NCI-H1436 (cell line): ENCODE measurements around the gene COG4.
A peak's percentile ranks its signal among the peaks of the same experiment; 100 is the strongest.
"Not testable (repeated sequence)": the region's sequence is repeated elsewhere in the genome, so short reads cannot be mapped to it uniquely, and the experiment has no call there.

Experiments used
- DNase-seq: peaks from one replicate; lab custom pipeline; 2025; lab: John Stamatoyannopoulos, UW

The COG4 gene

GRCh38 chr16:70526403-70526802, 3.0 kb upstream of the COG4 start:
- DNase-seq, result no peak

GRCh38 chr16:70524399-70524825, 1.1 kb upstream of the COG4 start:
- not testable (repeated sequence) for DNase-seq

- peak; percentile 81 for DNase-seq
These were observed 517 bp upstream of the COG4 start, which contains the start of gene SF3B3 for GRCh38 chr16:70523743-70524398. Gene SF3B3, plus strand, starts transcription at chr16:70523816. Its CDS starts 2,841 bp downstream, at chr16:70526657.

GRCh38 chr16:70522216-70523075, 908 bp downstream of the COG4 start:
- no peak for DNase-seq

DNA sequence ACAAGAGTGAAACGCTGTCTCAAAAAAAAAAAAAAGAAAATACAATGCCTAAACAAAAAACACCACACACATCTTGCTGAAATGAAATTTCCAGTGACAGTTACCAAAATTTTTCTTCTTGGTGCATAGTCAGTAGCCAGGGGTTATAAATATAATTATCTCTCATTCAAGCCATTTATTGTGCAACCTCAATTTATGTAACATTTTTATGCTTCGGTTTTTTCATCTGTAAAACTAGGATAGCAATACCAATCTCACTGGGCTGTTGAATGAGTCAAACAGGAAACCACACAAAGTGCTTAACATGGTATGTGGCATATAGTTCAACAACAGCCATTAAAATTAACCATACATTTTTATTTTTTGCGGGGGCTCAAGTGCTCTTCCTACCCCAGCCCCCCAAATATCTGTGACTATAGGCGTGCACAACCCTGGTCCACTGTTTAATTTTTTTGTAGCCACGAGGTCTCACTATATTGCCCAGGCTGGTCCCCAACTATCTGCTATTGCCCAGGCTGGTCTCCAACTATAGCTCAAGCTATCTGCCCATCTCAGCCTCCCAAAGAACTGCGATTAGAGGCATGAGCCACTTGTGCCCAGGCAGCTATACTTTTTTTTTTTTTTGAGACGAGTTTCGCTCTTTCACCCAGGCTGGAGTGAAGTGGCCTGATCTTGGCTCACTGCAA, 2.6 kb downstream of the COG4 start:
- DNase-seq, result no peak

DNA sequence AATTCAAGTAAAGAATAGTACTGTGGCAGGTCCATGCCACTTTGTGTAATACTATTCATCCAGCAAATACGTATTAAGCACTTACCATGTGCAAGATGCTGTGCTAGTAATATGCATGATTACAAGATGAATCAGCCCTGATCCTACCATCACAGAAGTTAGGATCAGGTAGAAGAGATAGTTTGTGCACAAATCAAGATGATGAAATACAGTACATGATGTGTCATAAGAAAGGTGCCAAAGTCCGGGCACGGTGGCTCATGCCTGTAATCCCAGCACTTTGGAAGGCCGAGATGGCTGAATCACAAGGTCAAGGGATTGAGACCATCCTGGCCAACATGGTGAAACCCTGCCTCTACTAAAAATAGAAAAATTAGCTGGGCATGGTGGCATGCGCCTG, 10.9 kb downstream of the COG4 start:
- DNase-seq, result no peak

DNA sequence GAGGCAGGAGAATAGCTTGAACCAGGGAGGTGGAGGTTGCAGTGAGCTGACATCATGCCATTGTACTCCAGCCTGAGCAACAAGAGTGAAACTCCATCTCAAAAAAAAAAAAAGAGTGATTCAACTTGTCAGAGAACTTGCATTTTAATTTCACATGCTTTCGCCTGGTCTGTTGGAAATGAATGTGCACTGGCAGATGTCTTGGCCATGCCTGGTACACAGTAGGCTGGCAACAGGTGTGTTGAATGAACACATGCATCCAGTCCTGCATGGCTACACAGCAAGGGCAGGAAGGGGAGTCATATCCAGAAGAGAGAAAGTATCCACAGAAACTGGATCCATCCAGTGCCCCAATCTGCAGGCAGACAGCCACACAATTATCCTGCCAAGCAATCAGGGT, 11.5 kb downstream of the COG4 start:
- no peak for DNase-seq

DNA sequence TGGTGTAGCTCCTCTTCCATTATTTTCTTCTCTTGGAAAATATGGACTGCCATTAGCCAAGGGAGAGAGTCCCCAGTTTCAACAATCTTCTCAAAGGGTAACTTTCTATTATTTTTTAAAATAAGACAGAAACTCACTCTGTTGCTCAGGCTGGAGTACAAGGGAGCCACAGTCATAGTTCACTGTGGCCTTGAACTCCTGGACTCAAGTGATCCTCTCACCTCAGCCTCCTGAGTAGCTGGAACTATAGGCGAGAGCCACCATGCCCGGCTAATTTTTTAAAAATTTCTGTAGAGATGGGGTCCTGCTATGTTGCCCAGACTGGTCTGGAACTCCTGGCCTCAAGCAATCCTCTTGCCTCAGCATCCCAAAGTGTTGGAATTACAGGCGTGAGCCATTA, 13.1 kb downstream of the COG4 start:
- DNase-seq, result no peak

DNA sequence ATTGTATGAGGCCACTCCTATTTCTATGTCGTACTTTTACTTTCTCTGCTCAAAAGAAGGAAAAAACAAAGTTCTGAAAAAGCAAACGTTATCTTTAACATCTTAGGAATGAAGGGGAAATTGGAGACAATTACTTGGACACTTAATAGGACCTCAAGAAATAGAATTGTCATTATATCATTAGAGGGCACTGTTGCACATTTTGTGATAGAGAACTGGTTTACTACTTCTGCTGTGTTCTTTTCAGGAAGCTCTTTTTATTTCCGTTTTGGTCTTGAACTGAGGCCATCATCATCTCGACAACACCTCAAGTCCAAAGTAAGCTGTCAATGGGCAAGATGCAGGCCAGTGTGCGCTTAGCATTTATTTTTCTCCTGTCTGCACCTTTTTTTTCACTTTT, 14.6 kb downstream of the COG4 start:
- no peak for DNase-seq

DNA sequence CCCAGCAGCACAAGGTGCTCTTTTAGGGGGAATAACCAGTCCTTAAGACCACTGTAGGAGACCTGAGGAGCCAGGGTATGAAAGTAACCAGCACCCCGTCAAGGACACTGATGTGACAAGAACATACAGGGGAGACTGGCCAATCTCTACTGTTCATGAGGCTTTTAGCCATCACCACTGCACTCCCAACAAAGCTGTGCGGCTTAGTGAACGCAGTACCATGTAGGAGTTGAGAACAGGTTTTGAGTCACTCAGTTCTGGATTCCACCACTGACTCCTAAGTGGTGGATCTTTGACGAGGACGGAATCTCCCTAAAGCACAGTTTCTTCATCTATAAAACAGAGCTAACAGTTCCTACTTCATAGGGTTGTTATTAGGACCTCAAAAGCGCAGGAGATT, 26.8 kb downstream of the COG4 start:
- DNase-seq, result no peak

DNA sequence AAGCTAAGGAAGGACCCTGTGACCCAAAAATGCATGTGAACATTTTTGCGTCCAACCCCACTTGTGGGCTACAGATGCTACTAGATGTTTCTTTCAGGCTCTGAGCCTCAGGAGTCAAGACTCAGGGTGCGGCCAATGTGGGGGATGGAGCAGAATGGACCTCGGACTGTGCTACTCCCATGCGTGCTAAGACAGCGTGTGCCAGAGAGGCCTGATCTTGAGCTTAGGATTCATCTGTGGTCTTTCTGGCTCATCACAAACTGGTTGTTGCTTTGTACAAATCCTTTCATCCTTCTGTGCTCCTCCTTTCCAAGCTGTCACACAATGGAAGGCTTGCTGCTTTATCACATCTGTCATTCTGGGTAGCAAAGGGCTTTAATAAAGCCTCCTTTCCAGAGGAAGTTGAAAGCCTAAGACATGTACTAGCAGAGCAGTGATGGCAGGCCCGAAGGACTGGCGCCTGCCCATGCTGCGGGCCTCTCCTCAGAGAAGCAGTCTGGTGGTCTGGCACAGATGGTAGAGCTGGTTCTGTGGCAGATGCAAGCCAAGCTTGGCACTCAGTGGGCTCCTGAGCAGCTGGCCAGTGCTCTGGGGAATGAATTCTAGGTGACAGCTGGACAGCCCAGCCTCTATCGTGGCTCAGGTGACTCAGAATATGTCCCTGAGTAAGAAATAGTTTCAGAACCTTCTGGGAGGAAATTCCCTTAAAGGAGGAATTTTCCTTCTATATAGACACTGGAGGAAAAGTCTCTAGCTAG, 27.8 kb downstream of the COG4 start:
- DNase-seq, result no peak

GRCh38 chr16:70494777-70495176, 28.6 kb downstream of the COG4 start:
- no peak for DNase-seq

- DNase-seq, result no peak
These were observed 29.1 kb downstream of the COG4 start for GRCh38 chr16:70494202-70494770.

DNA sequence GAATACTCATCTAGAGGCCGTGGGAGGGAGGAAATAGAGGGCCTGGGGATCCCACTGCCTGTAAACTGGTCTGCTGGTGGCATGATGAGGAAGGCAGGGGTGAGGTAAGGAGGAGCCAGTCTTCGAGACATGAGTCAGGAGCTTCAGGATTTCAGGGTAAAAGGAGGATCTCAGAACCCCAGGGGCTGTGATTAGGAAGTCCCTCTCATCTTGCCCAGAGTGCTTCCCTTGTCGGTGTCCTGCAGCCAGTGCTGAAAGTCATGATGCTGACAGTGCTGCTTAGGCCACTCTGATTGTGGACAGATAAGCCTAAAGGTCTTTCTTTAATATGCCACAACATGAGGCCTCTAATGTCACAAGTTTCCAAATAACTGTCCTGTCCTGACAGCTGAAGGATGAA, 29.6 kb downstream of the COG4 start:
- no peak for DNase-seq

DNA sequence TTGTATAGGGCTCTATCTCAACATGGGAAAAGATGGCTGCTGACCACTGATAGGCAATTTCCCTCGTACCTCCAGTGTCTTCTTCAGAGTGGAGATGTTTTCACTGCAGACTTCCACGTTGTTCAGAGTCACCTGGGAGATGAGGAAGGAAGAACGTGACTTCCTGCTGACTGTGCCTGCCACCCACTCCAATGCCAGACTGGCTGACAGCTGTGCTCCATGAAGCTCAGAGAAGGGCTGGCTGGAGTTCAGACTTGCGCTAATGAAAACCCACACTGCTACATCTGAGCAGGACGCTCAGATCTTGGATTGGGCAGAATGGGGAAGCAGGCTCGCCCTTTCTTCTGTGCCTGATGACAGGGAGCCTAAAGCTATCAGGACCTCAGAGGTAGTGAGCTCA, 33.1 kb downstream of the COG4 start:
- no peak for DNase-seq

GRCh38 chr16:70484867-70485266, 38.5 kb downstream of the COG4 start:
- no peak for DNase-seq

GRCh38 chr16:70483426-70483825, 39.9 kb downstream of the COG4 start:
- DNase-seq, result no peak

DNA sequence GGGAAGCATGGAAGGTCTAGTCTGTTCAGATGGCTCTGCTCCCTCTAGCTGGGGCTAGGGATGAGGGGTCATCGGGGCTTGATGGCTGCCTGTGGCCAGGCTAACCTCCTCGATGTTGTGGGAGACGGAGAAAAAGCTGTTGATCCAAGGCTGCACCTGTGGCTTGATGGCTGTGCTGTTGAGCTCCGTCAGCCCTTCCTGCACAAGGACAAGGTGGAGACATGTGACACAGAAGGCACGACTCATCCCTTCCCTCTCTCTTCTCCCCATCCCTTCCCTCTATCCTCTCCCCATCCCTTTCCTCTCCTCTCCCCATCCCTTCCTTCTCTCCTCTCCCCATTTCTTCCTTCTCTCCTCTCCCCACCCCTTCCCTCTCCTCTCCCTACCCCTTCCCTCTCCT, 40.7 kb downstream of the COG4 start:
- DNase-seq, result no peak

DNA sequence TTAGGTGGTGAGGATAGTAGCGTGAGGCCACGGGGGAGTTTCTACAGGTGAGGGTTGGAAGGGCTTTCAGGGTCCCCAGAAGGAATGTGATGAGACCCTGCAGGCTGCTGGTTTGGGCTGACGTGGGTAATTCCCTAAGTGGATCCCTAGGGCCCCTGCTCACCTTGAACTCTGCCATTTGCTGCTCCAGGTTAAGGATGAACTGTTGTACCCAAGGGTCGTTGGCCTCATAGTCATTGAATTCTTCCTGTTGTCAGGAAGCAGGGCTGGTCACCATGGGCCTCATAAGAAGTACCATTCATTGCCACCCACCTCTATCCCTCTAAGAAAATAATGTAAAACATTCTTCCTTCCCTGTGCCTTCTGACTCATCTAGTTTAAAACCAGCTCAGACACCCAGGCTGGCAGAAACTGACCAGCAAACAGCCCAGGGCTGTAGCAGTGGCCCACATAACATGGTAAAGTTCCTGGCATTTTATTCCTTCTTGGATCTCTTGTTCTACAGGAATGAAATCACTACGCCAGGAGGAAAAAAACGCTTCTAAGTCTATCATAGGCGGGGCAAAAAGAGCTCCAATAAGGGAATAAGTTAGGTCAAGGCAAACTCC, 41.3 kb downstream of the COG4 start:
- DNase-seq, result no peak

DNA sequence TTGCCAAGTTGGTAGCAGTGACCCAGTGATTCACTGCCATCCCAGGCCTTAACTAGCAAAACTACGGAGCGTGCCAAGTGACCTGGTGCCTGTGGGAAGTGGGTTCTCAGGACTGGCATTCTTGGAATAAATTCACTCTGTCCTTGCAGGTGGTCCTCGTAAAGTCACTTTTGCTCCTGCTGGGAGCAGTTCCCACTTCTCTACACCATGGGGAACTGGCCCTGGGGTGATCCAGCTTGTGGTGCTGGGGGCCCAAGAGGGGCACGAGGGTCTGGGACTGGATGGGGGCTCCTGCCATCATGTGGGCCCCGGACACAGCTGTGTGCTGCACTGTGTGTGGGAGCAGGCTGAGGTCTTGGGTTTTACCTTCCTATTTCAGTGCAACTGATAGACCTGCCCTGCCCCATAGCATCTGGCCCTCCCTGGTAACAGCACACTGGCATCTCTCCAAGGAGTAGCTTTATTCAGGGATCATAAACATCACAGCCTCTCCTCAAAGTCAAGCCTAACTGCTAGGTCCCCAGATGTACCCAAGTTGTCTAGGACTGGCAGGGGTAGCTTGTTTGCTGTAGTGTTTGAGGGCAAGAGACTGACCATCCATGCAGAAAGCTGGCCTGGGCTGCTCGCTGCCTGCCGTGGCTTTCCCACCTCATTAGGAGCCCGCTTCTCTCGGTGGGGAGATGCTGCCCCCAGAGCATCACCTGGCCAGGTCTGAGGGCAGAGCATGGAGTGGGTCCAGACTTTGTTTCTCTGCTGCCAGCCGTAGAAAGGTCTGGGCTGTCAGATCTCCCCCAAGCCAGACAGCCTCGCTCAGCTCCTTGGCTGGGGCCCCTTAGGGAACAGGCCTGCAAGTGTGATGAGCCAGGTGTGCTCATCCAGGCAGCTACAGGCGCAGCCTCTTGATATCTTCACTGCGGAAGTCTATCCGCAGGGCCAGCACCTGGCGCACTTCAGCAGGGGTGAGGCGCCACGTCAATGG, 42.9 kb downstream of the COG4 start:
- DNase-seq, result no peak
